ENCODE results near the gene CFAP46.
"Not testable (repeated sequence)": the region's sequence is repeated elsewhere in the genome, so short reads cannot be mapped to it uniquely, and the experiment has no call there.

Gene CFAP46

GRCh38 chr10:132905661-132906060 lies 36.7 kb downstream of the CFAP46 start:
- DNase-seq (ENCODE audit: low spot score): no peak
- CTCF ChIA-PET: interaction anchor here (0.6 kb wide), 2 partner anchors 337 to 469 kb away, joined by 3 to 6 read pairs; no protein-coding TSS in a partner anchor
- TF ChIP-seq CTCF (conservative IDR thresholded peaks at IDR 0.05; ENCODE audit: low read depth): no peak
- H3K27ac ChIP-seq: no peak overlapping the region
- POLR2A ChIA-PET (ENCODE audit: low non-redundant PET): no interaction called here

- CTCF ChIA-PET: interaction anchor here (0.6 kb wide), 3 partner anchors 222 to 469 kb away, joined by 3 to 6 read pairs (median 4); no protein-coding TSS in a partner anchor
- peak overlapping the region; percentile 65; the same call in 1 of the 2 replicates for H3K27ac ChIP-seq
- no peak for DNase-seq (ENCODE audit: low spot score)
- no peak for TF ChIP-seq CTCF (conservative IDR thresholded peaks at IDR 0.05; ENCODE audit: low read depth)
- POLR2A ChIA-PET (ENCODE audit: low non-redundant PET): no interaction called here
Measured at GRCh38 chr10:132904814-132905649, 37.3 kb downstream of the CFAP46 start.

GRCh38 chr10:132904181-132904813 lies 38.1 kb downstream of the CFAP46 start:
- TF ChIP-seq CTCF (conservative IDR thresholded peaks at IDR 0.05; ENCODE audit: low read depth): peak; percentile 76
- DNase-seq (ENCODE audit: low spot score): peak; percentile 69
- ChIA-PET CTCF (interaction anchor here (0.6 to 1.2 kb wide), 2 partner anchors 142 to 223 kb away, joined by 3 to 4 read pairs; no protein-coding TSS in a partner anchor), POLR2A (ENCODE audit: low non-redundant PET) (no interaction called here)
- H3K27ac ChIP-seq: peak overlapping the region; percentile 65

GRCh38 chr10:132902656-132903575 lies 39.5 kb downstream of the CFAP46 start:
- peak overlapping the region; percentile 86 for H3K27ac ChIP-seq
- POLR2A ChIA-PET (ENCODE audit: low non-redundant PET): not testable (repeated sequence)
- DNase-seq (ENCODE audit: low spot score): peak; percentile 80
- CTCF ChIA-PET: interaction anchor here (0.6 to 1.2 kb wide), 4 partner anchors 26 to 426 kb away, joined by 3 to 5 read pairs (median 4); no protein-coding TSS in a partner anchor

GRCh38 chr10:132901351-132901750 lies 41.0 kb downstream of the CFAP46 start:
- CTCF ChIA-PET: no interaction called here
- DNase-seq (ENCODE audit: low spot score): no peak
- no peak for TF ChIP-seq CTCF (conservative IDR thresholded peaks at IDR 0.05; ENCODE audit: low read depth)
- no peak overlapping the region for H3K27ac ChIP-seq
- POLR2A ChIA-PET (ENCODE audit: low non-redundant PET): no interaction called here

GRCh38 chr10:132900211-132900756 lies 42.1 kb downstream of the CFAP46 start:
- no peak for DNase-seq (ENCODE audit: low spot score)
- POLR2A ChIA-PET (ENCODE audit: low non-redundant PET): no interaction called here
- CTCF ChIA-PET: no interaction called here
- H3K27ac ChIP-seq: no peak overlapping the region
- TF ChIP-seq CTCF (conservative IDR thresholded peaks at IDR 0.05; ENCODE audit: low read depth): no peak
